ENCODE results near the gene LIMS1.

- TF ChIP-seq CTCF (IDR thresholded peaks at IDR 0.05) (no peak), EZH2 (IDR thresholded peaks at IDR 0.05; ENCODE audit: borderline replicate concordance, insufficient read depth, low read depth, low read length, poor library complexity, severe bottlenecking) (no peak)
Measured at GRCh38 chr2:108615480-108616090, 81.3 kb downstream of the LIMS1 start.

Data from B cell (primary cell).